Esophagus muscularis mucosa (tissue), 4 donors: ENCODE data around the gene CTIF. TPM values are rescaled to one million over a fixed set of nuclear protein-coding genes. Genes with fewer than 3 reads are reported as not detected.

Experiments used
- DNase-seq: peaks from one replicate; pipeline ENCODE4 v3.0.0-alpha.2; 2017; ENCODE audit errors: extremely low spot score
- H3K27ac ChIP-seq, 4 donors: fragments of 200-600 bp; sonication (generic); replicated peaks in 1 of 4; 1 replicate in 3 of 4; 2 replicates in 1 of 4; pipeline ENCODE4 v1.5.1; 2016 to 2019; ENCODE audit warnings: mild to moderate bottlenecking in 1 of 4
- H3K27me3 ChIP-seq, 4 donors: fragments of 200-600 bp; sonication (generic); one replicate each; pipeline versions ENCODE4 v1.5.1 to v1.6.0; 2016 to 2019
- H3K36me3 ChIP-seq, 4 donors: fragments of 200-600 bp; sonication (generic); one replicate each; pipeline ENCODE4 v1.5.1; 2016 to 2019
- H3K4me1 ChIP-seq, 4 donors: fragments of 200-600 bp; sonication (generic); one replicate each; pipeline ENCODE4 v1.5.1; 2016 to 2019
- H3K4me3 ChIP-seq, 4 donors: fragments of 200-600 bp; sonication (generic); 1 replicate in 2 of 4; 2 replicates in 2 of 4; pipeline ENCODE4 v1.5.1; 2016 to 2019; ENCODE audit warnings: mild to moderate bottlenecking in 4 of 4, moderate library complexity in 1 of 4
- H3K9me3 ChIP-seq, 4 donors: fragments of 200-600 bp; sonication (generic); 1 replicate in 3 of 4; 2 replicates in 1 of 4; pipeline ENCODE4 v1.5.1; 2016 to 2019
- CTCF ChIP-seq, 3 experiments: fragments of 200-600 bp in 2 of 3; fragments of 450-650 bp in 1 of 3; sonication (generic) in 2 of 3; IDR thresholded peaks; one replicate each; pipeline ENCODE4 v1.5.1; 2017 to 2019; ENCODE audit warnings: antibody characterized with exemption in 3 of 3, mild to moderate bottlenecking in 2 of 3, moderate library complexity in 1 of 3
- EP300 ChIP-seq: sonication (generic); formaldehyde crosslinking; IDR thresholded peaks from one replicate; pipeline ENCODE4 v1.6.1; 2017; ENCODE audit warnings: antibody characterized with exemption
- POLR2A ChIP-seq: fragments of 450-650 bp; IDR thresholded peaks from one replicate; pipeline ENCODE4 v1.6.1; 2017; ENCODE audit warnings: antibody characterized with exemption, moderate library complexity, mild to moderate bottlenecking, low read depth
- POLR2AphosphoS5 ChIP-seq, 2 donors: sonication (generic); formaldehyde crosslinking; IDR thresholded peaks; one replicate each; pipeline ENCODE4 v1.6.1; 2017; ENCODE audit warnings: antibody characterized with exemption in 2 of 2
- WGBS: methylation state at CpG from one replicate; pipeline ENCODE4 v1.1.5; 2018; 5-methylcytosine and 5-hydroxymethylcytosine counted together
- intact Hi-C: fragments of 100-400 bp; cut with DNase I; formaldehyde crosslinking; loops from one replicate; pipeline ENCODE4 v1.15.1; 2023
- total RNA-seq, 4 donors: library from RNA; depleted of rRNA; stranded (reverse); fragments of >200 nt; gene quantifications; one replicate each; pipeline versions ENCODE4 v1.1.0 to v1.2.1, GENCODE V29; 2016

The CTIF gene
- total RNA-seq, 4 donors from 2014 or later = 63.1 to 137 (median 87.7) TPM

- H3K27ac ChIP-seq = no peak overlapping the region
- H3K4me3 ChIP-seq = no peak overlapping the region
- 100% methylated on average over 6 of the region's 6 CpGs for WGBS
- TF ChIP-seq POLR2AphosphoS5 (IDR thresholded peaks at IDR 0.05) (no peak), CTCF (IDR thresholded peaks at IDR 0.05) (no peak), POLR2A (no peak), EP300 (no peak)
- H3K36me3 ChIP-seq = peaks cover 0 to 26% (median 16%) of the 10 kb centered on the region in 4 donors
- intact Hi-C loops = no loop called here
- DNase-seq = no peak
- H3K27me3 ChIP-seq = no peaks in the 10 kb centered on the region
- no peaks in the 10 kb centered on the region for H3K9me3 ChIP-seq
- peaks cover 25 to 38% (median 27%) of the 10 kb centered on the region in 4 donors for H3K4me1 ChIP-seq
These were observed 314.0 kb downstream of the CTIF start for GRCh38 chr18:48852794-48853193.

DNA sequence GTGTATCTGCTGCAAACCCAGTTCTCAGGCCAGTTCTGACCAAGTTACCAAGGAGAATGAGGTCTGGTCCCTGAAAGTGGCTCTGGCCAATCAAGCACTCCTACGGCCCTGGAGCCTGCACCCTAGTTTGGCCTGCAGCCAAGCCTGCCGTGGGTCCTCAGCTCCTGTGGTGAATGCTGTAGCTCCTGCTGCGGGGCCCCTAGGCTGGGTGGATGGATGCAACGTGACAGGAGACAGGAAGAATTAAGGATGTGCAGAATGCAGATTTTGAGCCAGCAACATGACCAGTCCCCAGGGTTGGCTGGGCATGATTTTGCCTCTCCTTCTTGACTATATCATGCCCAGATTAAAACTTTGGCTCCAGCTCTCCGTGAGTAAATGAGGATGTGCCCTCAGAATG lies 314.8 kb downstream of the CTIF start:
- TF ChIP-seq EP300 = no peak
- TF ChIP-seq POLR2A = no peak
- no peak for TF ChIP-seq POLR2AphosphoS5 (IDR thresholded peaks at IDR 0.05)
- TF ChIP-seq CTCF (IDR thresholded peaks at IDR 0.05) = no peak

DNA sequence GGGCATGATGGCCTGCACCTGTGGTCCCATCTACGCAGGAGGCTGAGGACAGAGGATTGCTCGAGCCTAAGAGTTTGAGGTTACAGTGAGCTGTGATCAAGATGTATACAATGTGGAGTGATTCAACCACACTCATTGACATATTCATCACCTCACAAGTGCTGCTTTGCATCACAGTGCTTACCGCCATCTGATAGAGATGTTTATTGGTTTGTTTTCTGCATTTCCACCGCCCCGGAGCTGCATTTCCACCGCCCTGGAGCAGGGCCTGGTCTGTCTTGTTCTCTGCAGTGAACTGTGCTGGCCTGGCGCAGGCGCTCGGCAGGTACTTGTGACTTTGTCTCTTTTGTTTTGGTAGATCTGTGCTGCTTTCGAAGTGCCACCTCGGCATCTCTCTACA lies 315.9 kb downstream of the CTIF start:
- H3K36me3 ChIP-seq = peaks cover 10 to 41% (median 31%) of the 10 kb centered on the region in 4 donors
- no peaks in the 10 kb centered on the region for H3K27me3 ChIP-seq
- no peaks in the 10 kb centered on the region for H3K9me3 ChIP-seq
- TF ChIP-seq POLR2AphosphoS5 (IDR thresholded peaks at IDR 0.05) (no peak), EP300 (no peak), CTCF (IDR thresholded peaks at IDR 0.05) (no peak), POLR2A (no peak)
- H3K4me1 ChIP-seq = peaks cover 17 to 30% (median 22%) of the 10 kb centered on the region in 4 donors
- intact Hi-C loops = no loop called here
- 94% methylated on average over 11 of the region's 11 CpGs for WGBS
- no peak overlapping the region for H3K4me3 ChIP-seq
- H3K27ac ChIP-seq = no peak overlapping the region
- no peak for DNase-seq

More for the DNA sequence above, 314.8 kb downstream of the CTIF start:
- 68% methylated on average over 4 of the region's 5 CpGs for WGBS
- Histone ChIP-seq H3K27me3 (no peaks in the 10 kb centered on the region), H3K9me3 (no peaks in the 10 kb centered on the region), H3K4me1 (peaks cover 17 to 30% (median 19%) of the 10 kb centered on the region in 4 donors), H3K27ac (no peak overlapping the region), H3K36me3 (peaks cover 3 to 31% (median 20%) of the 10 kb centered on the region in 4 donors), H3K4me3 (no peak overlapping the region)
- intact Hi-C loops = no loop called here
- DNase-seq = no peak

GRCh38 chr18:48855422-48856377 lies 316.9 kb downstream of the CTIF start:
- no peak overlapping the region for H3K27ac ChIP-seq
- H3K9me3 ChIP-seq = no peaks in the 10 kb centered on the region
- peaks cover 12 to 22% (median 17%) of the 10 kb centered on the region in 4 donors for H3K4me1 ChIP-seq
- TF ChIP-seq POLR2AphosphoS5 (IDR thresholded peaks at IDR 0.05) (no peak), EP300 (no peak), POLR2A (no peak), CTCF (IDR thresholded peaks at IDR 0.05) (no peak)
- intact Hi-C loops = no loop called here
- H3K4me3 ChIP-seq = no peak overlapping the region
- no peaks in the 10 kb centered on the region for H3K27me3 ChIP-seq
- no peak for DNase-seq
- H3K36me3 ChIP-seq = peaks cover 18 to 51% (median 39%) of the 10 kb centered on the region in 4 donors
- 93% methylated on average over 18 of the region's 18 CpGs for WGBS
